ENCODE measurements around the gene BORCS5. TPM values are rescaled to one million over a fixed set of nuclear protein-coding genes. Genes with fewer than 3 reads are reported as not detected.

BORCS5 gene
- total and polyA plus RNA-seq, 2 donors (not counting 1 experiment from before 2014, with no cell fraction given) = 11.9 to 46.2 TPM

- intact Hi-C loops (cut with micrococcal nuclease) = no loop called here
- no peaks in the 10 kb centered on the region for H3K4me1 ChIP-seq (ENCODE audit: control insufficient read depth in 2 of 2, insufficient read depth in 2 of 2, low read length in 2 of 2)
- H3K4me3 ChIP-seq (ENCODE audit: control extremely low read depth in 1 of 5, extremely low read depth in 1 of 5, insufficient read depth in 1 of 5, low read depth in 2 of 5, low read length in 4 of 5) = no peak overlapping the region
- no peaks in the 10 kb centered on the region for H3K9me3 ChIP-seq (ENCODE audit: control extremely low read depth in 1 of 3, control insufficient read depth in 2 of 3, insufficient read depth in 1 of 3, low read length in 2 of 3)
- Mint-ChIP-seq H3K4me3 (no peak overlapping the region), H3K9me3 (ENCODE audit: insufficient read depth) (no peaks in the 10 kb centered on the region), H3K27me3 (no peaks in the 10 kb centered on the region), H3K27ac (no peak overlapping the region), H3K4me1 (peaks cover 13% of the 10 kb centered on the region)
- ATAC-seq (ENCODE audit: low read depth) = no peak
- H2AFZ ChIP-seq (ENCODE audit: insufficient read depth, low read depth, low read length, poor library complexity, severe bottlenecking) = no peak overlapping the region
- no peaks in the 10 kb centered on the region for H3K27me3 ChIP-seq (replicated peaks in 1 of 4; ENCODE audit: control extremely low read depth in 1 of 4, control insufficient read depth in 3 of 4, insufficient read depth in 4 of 4, low read length in 3 of 4)
- H3K79me2 ChIP-seq (ENCODE audit: control insufficient read depth, insufficient read depth, low read length) = no peaks in the 10 kb centered on the region
- 92% methylated on average over 4 of the region's 5 CpGs for WGBS (ENCODE audit: insufficient coverage)
- TF ChIP-seq CTCF (IDR thresholded peaks at IDR 0.05) (no peak), EZH2 (IDR thresholded peaks at IDR 0.05; ENCODE audit: borderline replicate concordance, insufficient read depth, low read depth, low read length, poor library complexity, severe bottlenecking) (no peak)
- H3K36me3 ChIP-seq (replicated peaks in 1 of 2; ENCODE audit: control extremely low read depth in 1 of 2, control insufficient read depth in 1 of 2, extremely low read depth in 1 of 2, insufficient read depth in 2 of 2, low read length in 1 of 2) = peaks cover 2% of the 10 kb centered on the region in 2 experiments
- no peak overlapping the region for H3K9ac ChIP-seq (ENCODE audit: low read length)
- POLR2A ChIA-PET = no interaction called here
- DNase-seq = no peak
- H4K20me1 ChIP-seq (ENCODE audit: control insufficient read depth, insufficient read depth, low read length, poor library complexity, severe bottlenecking) = no peaks in the 10 kb centered on the region
- no peak overlapping the region for H3K27ac ChIP-seq (ENCODE audit: low read length in 2 of 2)
- H3K4me2 ChIP-seq (replicated peaks; ENCODE audit: low read depth, low read length, poor library complexity, severe bottlenecking) = no peak overlapping the region
- CTCF ChIA-PET = no interaction called here
Observed at GRCh38 chr12:12405882-12406281, 49.0 kb downstream of the BORCS5 start.

DNA sequence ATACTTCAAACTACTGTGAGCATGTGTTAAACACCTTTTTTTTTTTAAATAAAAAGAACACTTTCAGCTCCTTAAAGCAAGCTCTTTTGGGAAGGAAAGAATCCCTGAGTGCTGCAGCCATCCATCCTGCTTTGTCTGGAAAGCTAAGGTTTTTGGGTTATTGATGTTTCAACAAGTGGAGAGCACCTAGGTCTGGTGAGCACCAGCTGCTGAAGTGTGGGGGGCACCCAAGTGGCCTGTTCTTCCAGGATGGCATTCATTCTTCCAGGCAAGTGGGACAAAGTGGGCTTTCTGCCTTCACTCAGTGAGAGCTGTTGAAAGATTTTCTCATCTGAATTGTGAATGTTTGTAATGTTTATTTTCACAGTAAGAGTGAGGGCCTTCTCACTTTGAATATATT is 49.9 kb downstream of the BORCS5 start:
- no peak overlapping the region for H2AFZ ChIP-seq (ENCODE audit: insufficient read depth, low read depth, low read length, poor library complexity, severe bottlenecking)
- ChIA-PET POLR2A (no interaction called here), CTCF (no interaction called here)
- peaks cover 2% of the 10 kb centered on the region for H4K20me1 ChIP-seq (ENCODE audit: control insufficient read depth, insufficient read depth, low read length, poor library complexity, severe bottlenecking)
- no peak overlapping the region for H3K27ac ChIP-seq (ENCODE audit: low read length in 2 of 2)
- H3K4me1 ChIP-seq (ENCODE audit: control insufficient read depth in 2 of 2, insufficient read depth in 2 of 2, low read length in 2 of 2) = no peaks in the 10 kb centered on the region
- no peak overlapping the region for H3K9ac ChIP-seq (ENCODE audit: low read length)
- ATAC-seq (ENCODE audit: low read depth) (no peak), DNase-seq (no peak)
- TF ChIP-seq EZH2 (IDR thresholded peaks at IDR 0.05; ENCODE audit: borderline replicate concordance, insufficient read depth, low read depth, low read length, poor library complexity, severe bottlenecking) (no peak), CTCF (IDR thresholded peaks at IDR 0.05) (no peak)
- H3K36me3 ChIP-seq (replicated peaks in 1 of 2; ENCODE audit: control extremely low read depth in 1 of 2, control insufficient read depth in 1 of 2, extremely low read depth in 1 of 2, insufficient read depth in 2 of 2, low read length in 1 of 2) = peaks cover 2% of the 10 kb centered on the region in 2 experiments
- Mint-ChIP-seq H3K27me3 (no peaks in the 10 kb centered on the region), H3K27ac (no peak overlapping the region), H3K4me3 (no peak overlapping the region), H3K9me3 (ENCODE audit: insufficient read depth) (no peaks in the 10 kb centered on the region), H3K4me1 (peaks cover 16% of the 10 kb centered on the region)
- H3K4me3 ChIP-seq (ENCODE audit: control extremely low read depth in 1 of 5, extremely low read depth in 1 of 5, insufficient read depth in 1 of 5, low read depth in 2 of 5, low read length in 4 of 5) = no peak overlapping the region
- peaks cover 3% of the 10 kb centered on the region for H3K79me2 ChIP-seq (ENCODE audit: control insufficient read depth, insufficient read depth, low read length)
- intact Hi-C loops (cut with micrococcal nuclease) = no loop called here
- no peaks in the 10 kb centered on the region for H3K27me3 ChIP-seq (replicated peaks in 1 of 4; ENCODE audit: control extremely low read depth in 1 of 4, control insufficient read depth in 3 of 4, insufficient read depth in 4 of 4, low read length in 3 of 4)
- no peaks in the 10 kb centered on the region for H3K9me3 ChIP-seq (ENCODE audit: control extremely low read depth in 1 of 3, control insufficient read depth in 2 of 3, insufficient read depth in 1 of 3, low read length in 2 of 3)
- H3K4me2 ChIP-seq (replicated peaks; ENCODE audit: low read depth, low read length, poor library complexity, severe bottlenecking) = no peak overlapping the region
